Measurements from ENCODE around the gene ZNF101. TPM values are rescaled to one million over a fixed set of nuclear protein-coding genes. Genes with fewer than 3 reads are reported as not detected.

Gene ZNF101
- total and polyA plus RNA-seq, 9 of the 15 experiments (the other 6 are each of a cell fraction or from before 2014, with no cell fraction given), result 9.6 to 20.3 (median 12.4) TPM

DNA sequence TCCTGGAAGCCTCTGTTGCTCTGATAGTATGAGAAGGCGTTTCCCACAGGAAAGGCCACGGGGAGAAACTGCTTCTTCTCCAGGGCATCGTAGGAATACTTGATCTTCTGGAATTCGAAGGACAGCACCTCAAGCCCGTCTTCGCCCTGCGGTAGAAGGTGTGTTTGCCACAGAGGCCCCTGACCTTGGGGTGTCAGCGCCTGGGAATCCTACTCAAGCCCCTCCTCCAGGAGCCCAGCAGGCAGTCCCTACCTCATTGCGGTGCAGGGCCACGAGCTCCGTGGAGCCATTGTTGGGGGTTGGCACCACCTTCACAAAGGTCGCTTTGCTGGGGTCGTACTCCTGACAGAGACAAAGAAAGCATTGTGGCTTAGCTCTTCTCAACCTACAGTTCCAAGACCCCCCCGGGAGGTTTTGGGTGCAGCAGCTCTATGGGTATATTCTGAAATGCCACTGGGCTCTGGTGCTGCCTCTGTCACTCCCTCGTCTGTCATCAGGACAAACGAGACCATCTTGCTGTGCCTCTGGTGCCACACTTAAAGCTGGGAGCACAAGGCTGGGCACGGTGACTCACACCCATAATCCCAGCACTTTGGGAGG, 8.9 kb upstream of the ZNF101 start:
- Histone ChIP-seq H3K9me3 (replicated peaks; ENCODE audit: control insufficient read depth, insufficient read depth, low read depth, low read length) (no peaks in the 10 kb centered on the region), H3K4me3 (no peak overlapping the region), H3K9me1 (ENCODE audit: control insufficient read depth, insufficient read depth, low read length) (no peaks in the 10 kb centered on the region), H3K36me3 (ENCODE audit: control insufficient read depth, insufficient read depth, low read length) (peaks cover 67% of the 10 kb centered on the region), H4K20me1 (replicated peaks; ENCODE audit: control insufficient read depth, insufficient read depth, low read length) (peaks cover 9% of the 10 kb centered on the region; the same call in 1 of the 2 replicates), H3K9ac (ENCODE audit: insufficient read depth in 1 of 2, low read depth in 2 of 2, low read length in 2 of 2) (no peak overlapping the region), H3K4me2 (ENCODE audit: insufficient read depth, low read length) (no peak overlapping the region), H2AFZ (ENCODE audit: low read depth, low read length) (no peak overlapping the region), H3K79me2 (ENCODE audit: control insufficient read depth, insufficient read depth, low read length) (peaks cover 36% of the 10 kb centered on the region), H3K4me1 (replicated peaks in 1 of 2; ENCODE audit: control insufficient read depth in 2 of 2, insufficient read depth in 2 of 2, low read length in 2 of 2) (peaks cover 10 to 39% of the 10 kb centered on the region in 2 experiments; a peak in 4 of 5 replicates), H3K27ac (ENCODE audit: extremely low read depth, low read depth, low read length) (no peak overlapping the region), H3K27me3 (ENCODE audit: control insufficient read depth in 2 of 2, insufficient read depth in 2 of 2, low read length in 2 of 2) (no peaks in the 10 kb centered on the region)
- POLR2A ChIA-PET, result interaction anchor here (0.5 to 5.0 kb wide), 3 partner anchors 9 to 206 kb away, joined by 3 to 40 read pairs (median 3); partner anchors contain the start of gene ZNF253
- DNase-seq (ENCODE audit: extremely low read depth in 1 of 4, low spot score in 3 of 4) (no peak), FAIRE-seq (no peak), ATAC-seq (no peak)
- 91% methylated on average over 15 of the region's 17 CpGs for WGBS (ENCODE audit: insufficient coverage, low coverage, missing lambda C conversion rate)
- CTCF ChIA-PET (ENCODE audit: low intra/inter-chr PET ratio), result no interaction called here
- intact Hi-C loops (cut with micrococcal nuclease) (loop anchor here (10.0 kb wide), 1 partner anchor 75 kb away; the partner anchor contains the start of gene ZNF14), in situ Hi-C loops (cut with MboI) (no loop called here)
- BruUV-seq (replicated peaks), result no TSS peak
- TF ChIP-seq PHF21A (IDR thresholded peaks at IDR 0.05; ENCODE audit: borderline replicate concordance, low read depth), result no peak
- TF ChIP-seq ETV5 (CRISPR knock-in tag; IDR thresholded peaks at IDR 0.05; ENCODE audit: low read depth), result no peak
- no peak for TF ChIP-seq PTBP1 (IDR thresholded peaks at IDR 0.05; ENCODE audit: low read depth, low read length)
- no peak for TF ChIP-seq ZBTB1 (CRISPR knock-in tag; IDR thresholded peaks at IDR 0.05; ENCODE audit: borderline replicate concordance, low read depth)
- TF ChIP-seq, protein P1, sequence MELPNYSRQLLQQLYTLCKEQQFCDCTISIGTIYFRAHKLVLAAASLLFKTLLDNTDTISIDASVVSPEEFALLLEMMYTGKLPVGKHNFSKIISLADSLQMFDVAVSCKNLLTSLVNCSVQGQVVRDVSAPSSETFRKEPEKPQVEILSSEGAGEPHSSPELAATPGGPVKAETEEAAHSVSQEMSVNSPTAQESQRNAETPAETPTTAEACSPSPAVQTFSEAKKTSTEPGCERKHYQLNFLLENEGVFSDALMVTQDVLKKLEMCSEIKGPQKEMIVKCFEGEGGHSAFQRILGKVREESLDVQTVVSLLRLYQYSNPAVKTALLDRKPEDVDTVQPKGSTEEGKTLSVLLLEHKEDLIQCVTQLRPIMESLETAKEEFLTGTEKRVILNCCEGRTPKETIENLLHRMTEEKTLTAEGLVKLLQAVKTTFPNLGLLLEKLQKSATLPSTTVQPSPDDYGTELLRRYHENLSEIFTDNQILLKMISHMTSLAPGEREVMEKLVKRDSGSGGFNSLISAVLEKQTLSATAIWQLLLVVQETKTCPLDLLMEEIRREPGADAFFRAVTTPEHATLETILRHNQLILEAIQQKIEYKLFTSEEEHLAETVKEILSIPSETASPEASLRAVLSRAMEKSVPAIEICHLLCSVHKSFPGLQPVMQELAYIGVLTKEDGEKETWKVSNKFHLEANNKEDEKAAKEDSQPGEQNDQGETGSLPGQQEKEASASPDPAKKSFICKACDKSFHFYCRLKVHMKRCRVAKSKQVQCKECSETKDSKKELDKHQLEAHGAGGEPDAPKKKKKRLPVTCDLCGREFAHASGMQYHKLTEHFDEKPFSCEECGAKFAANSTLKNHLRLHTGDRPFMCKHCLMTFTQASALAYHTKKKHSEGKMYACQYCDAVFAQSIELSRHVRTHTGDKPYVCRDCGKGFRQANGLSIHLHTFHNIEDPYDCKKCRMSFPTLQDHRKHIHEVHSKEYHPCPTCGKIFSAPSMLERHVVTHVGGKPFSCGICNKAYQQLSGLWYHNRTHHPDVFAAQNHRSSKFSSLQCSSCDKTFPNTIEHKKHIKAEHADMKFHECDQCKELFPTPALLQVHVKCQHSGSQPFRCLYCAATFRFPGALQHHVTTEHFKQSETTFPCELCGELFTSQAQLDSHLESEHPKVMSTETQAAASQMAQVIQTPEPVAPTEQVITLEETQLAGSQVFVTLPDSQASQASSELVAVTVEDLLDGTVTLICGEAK (IDR thresholded peaks at IDR 0.05), result no peak
- TF ChIP-seq, protein P1 (CRISPR knock-in tag; IDR thresholded peaks at IDR 0.05), result no peak
- TF ChIP-seq TAF15 (IDR thresholded peaks at IDR 0.05; ENCODE audit: low read depth, low read length), result no peak
- TF ChIP-seq ZC3H11A (IDR thresholded peaks at IDR 0.05; ENCODE audit: low read depth, low read length), result no peak
- no peak for TF ChIP-seq JUN (IDR thresholded peaks at IDR 0.05; ENCODE audit: borderline replicate concordance, low read depth, low read length)
- no peak for TF ChIP-seq JUN (CRISPR knock-in tag; IDR thresholded peaks at IDR 0.05; ENCODE audit: borderline replicate concordance)
- TF ChIP-seq, protein P2, sequence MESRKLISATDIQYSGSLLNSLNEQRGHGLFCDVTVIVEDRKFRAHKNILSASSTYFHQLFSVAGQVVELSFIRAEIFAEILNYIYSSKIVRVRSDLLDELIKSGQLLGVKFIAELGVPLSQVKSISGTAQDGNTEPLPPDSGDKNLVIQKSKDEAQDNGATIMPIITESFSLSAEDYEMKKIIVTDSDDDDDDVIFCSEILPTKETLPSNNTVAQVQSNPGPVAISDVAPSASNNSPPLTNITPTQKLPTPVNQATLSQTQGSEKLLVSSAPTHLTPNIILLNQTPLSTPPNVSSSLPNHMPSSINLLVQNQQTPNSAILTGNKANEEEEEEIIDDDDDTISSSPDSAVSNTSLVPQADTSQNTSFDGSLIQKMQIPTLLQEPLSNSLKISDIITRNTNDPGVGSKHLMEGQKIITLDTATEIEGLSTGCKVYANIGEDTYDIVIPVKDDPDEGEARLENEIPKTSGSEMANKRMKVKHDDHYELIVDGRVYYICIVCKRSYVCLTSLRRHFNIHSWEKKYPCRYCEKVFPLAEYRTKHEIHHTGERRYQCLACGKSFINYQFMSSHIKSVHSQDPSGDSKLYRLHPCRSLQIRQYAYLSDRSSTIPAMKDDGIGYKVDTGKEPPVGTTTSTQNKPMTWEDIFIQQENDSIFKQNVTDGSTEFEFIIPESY (CRISPR knock-in tag; IDR thresholded peaks at IDR 0.05), result no peak
- no peak for TF ChIP-seq MTA3 (IDR thresholded peaks at IDR 0.05; ENCODE audit: borderline replicate concordance)
